Nephron (organoid): ENCODE results near the gene EMC10.

Source experiments
- H3K27ac Mint-ChIP-seq, 3 experiments: 2 replicates each; pipeline ENCODE4 v1.8.0; 2020; ENCODE audit warnings: mixed read lengths in 3 of 3, mild to moderate bottlenecking in 2 of 3, moderate library complexity in 1 of 3
- H3K27me3 Mint-ChIP-seq: 2 replicates; pipeline ENCODE4 v1.8.0; 2021; ENCODE audit warnings: low read depth, mild to moderate bottlenecking, moderate library complexity, mixed read lengths
- H3K36me3 Mint-ChIP-seq: 2 replicates; pipeline ENCODE4 v1.8.0; 2020; ENCODE audit warnings: low read depth, mixed read lengths
- H3K4me1 Mint-ChIP-seq: 2 replicates; pipeline ENCODE4 v1.8.0; 2020; ENCODE audit warnings: mixed read lengths
- H3K4me3 Mint-ChIP-seq, 3 experiments: 2 replicates each; pipeline ENCODE4 v1.8.0; 2020; ENCODE audit warnings: mild to moderate bottlenecking in 3 of 3, mixed read lengths in 3 of 3, moderate library complexity in 2 of 3
- H3K9me3 Mint-ChIP-seq: 2 replicates; pipeline ENCODE4 v1.8.0; 2020; ENCODE audit warnings: mixed read lengths
- CTCF ChIP-seq, 3 experiments: fragments of 200-600 bp; sonication (generic); IDR thresholded peaks; one replicate each; pipeline ENCODE4 v1.5.0; 2021; ENCODE audit warnings: antibody characterized with exemption in 3 of 3; ENCODE audit not compliant: unreplicated experiment in 3 of 3

The EMC10 gene

GRCh38 chr19:50505856-50506611 is 29.7 kb downstream of the EMC10 start:
- Mint-ChIP-seq H3K27me3 (peaks cover 4% of the 10 kb centered on the region), H3K9me3 (no peaks in the 10 kb centered on the region), H3K27ac (no peak overlapping the region), H3K36me3 (no peaks in the 10 kb centered on the region), H3K4me1 (peaks cover 30% of the 10 kb centered on the region), H3K4me3 (no peak overlapping the region)
- no peak for TF ChIP-seq CTCF (IDR thresholded peaks at IDR 0.05; ENCODE audit: unreplicated experiment in 3 of 3)

- no peaks in the 10 kb centered on the region for H3K36me3 Mint-ChIP-seq
- peaks cover 3% of the 10 kb centered on the region for H3K27me3 Mint-ChIP-seq
- no peaks in the 10 kb centered on the region for H3K9me3 Mint-ChIP-seq
- TF ChIP-seq CTCF (IDR thresholded peaks at IDR 0.05; ENCODE audit: unreplicated experiment in 3 of 3): no peak
- H3K27ac Mint-ChIP-seq: no peak overlapping the region
- H3K4me3 Mint-ChIP-seq: no peak overlapping the region
- peaks cover 35% of the 10 kb centered on the region for H3K4me1 Mint-ChIP-seq
Observed at GRCh38 chr19:50506700-50507099, 30.4 kb downstream of the EMC10 start.

GRCh38 chr19:50507376-50507775 is 31.1 kb downstream of the EMC10 start:
- Mint-ChIP-seq H3K27ac (no peak overlapping the region), H3K4me1 (peaks cover 35% of the 10 kb centered on the region), H3K9me3 (no peaks in the 10 kb centered on the region), H3K36me3 (no peaks in the 10 kb centered on the region), H3K4me3 (peak overlapping the region in 2 of 3 experiments; percentile 36 to 61), H3K27me3 (no peaks in the 10 kb centered on the region)
- TF ChIP-seq CTCF (IDR thresholded peaks at IDR 0.05; ENCODE audit: unreplicated experiment in 3 of 3): no peak

- Mint-ChIP-seq H3K9me3 (no peaks in the 10 kb centered on the region), H3K27me3 (no peaks in the 10 kb centered on the region), H3K36me3 (no peaks in the 10 kb centered on the region), H3K4me1 (peaks cover 35% of the 10 kb centered on the region), H3K4me3 (peak overlapping the region; percentile 67 to 82 (median 75)), H3K27ac (peak overlapping the region; percentile 40 to 89 (median 81))
- TF ChIP-seq CTCF (IDR thresholded peaks at IDR 0.05; ENCODE audit: unreplicated experiment in 3 of 3): no peak
Observed at GRCh38 chr19:50508843-50509190, 32.5 kb downstream of the EMC10 start.

- Mint-ChIP-seq H3K36me3 (no peaks in the 10 kb centered on the region), H3K27ac (peak overlapping the region in 1 of 3 experiments; percentile 81), H3K9me3 (no peaks in the 10 kb centered on the region), H3K4me1 (peaks cover 35% of the 10 kb centered on the region), H3K4me3 (peak overlapping the region; percentile 76 to 93 (median 83)), H3K27me3 (no peaks in the 10 kb centered on the region)
- no peak for TF ChIP-seq CTCF (IDR thresholded peaks at IDR 0.05; ENCODE audit: unreplicated experiment in 3 of 3)
Observed at GRCh38 chr19:50509366-50509765, 33.1 kb downstream of the EMC10 start.

- Mint-ChIP-seq H3K4me1 (peaks cover 35% of the 10 kb centered on the region), H3K9me3 (no peaks in the 10 kb centered on the region), H3K4me3 (peak overlapping the region; percentile 89 to 93 (median 91)), H3K36me3 (no peaks in the 10 kb centered on the region), H3K27ac (peak overlapping the region; percentile 71 to 85 (median 83)), H3K27me3 (no peaks in the 10 kb centered on the region)
- TF ChIP-seq CTCF (IDR thresholded peaks at IDR 0.05; ENCODE audit: unreplicated experiment in 3 of 3): no peak
Observed at GRCh38 chr19:50510121-50510670, 33.9 kb downstream of the EMC10 start.
